ENCODE results near the gene F2. TPM values are rescaled to one million over a fixed set of nuclear protein-coding genes. Genes with fewer than 3 reads are reported as not detected.
A peak's percentile ranks its signal among the peaks of the same experiment; 100 is the strongest.

Gene F2
- total and polyA plus RNA-seq, 2 experiments from 2014 or later: not detected

DNA sequence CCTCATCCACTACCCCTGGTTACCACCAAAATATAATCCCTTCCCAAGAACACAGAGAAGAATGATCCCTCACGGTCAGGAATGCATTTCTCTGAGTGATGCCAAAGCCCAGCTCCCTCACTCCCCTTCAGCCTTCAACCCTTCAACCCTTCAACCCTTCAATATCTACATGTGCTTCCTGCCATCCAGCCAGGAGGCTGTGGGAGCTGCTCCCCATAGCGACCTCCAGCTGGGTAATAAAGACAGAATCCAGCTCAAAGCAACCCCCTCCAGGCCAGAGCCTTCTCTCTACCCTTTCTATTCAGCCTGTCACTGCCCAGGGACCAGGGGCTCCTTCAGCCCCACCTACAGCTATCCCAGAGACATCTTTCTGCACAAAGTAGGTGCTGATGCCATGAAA is 21.3 kb upstream of the F2 start:
- Histone ChIP-seq H3K27ac (peak overlapping the region; percentile 38), H3K9me2 (ENCODE audit: insufficient read depth) (no peaks in the 10 kb centered on the region), H3K9me3 (ENCODE audit: low read depth) (no peaks in the 10 kb centered on the region), H3K27me3 (replicated peaks; ENCODE audit: insufficient read depth) (no peaks in the 10 kb centered on the region), H3K36me3 (ENCODE audit: low read depth) (peaks cover 10% of the 10 kb centered on the region; the same call in 1 of the 2 replicates), H3K4me3 (peak overlapping the region; percentile 18; the same call in 1 of the 2 replicates), H4K20me1 (ENCODE audit: insufficient read depth) (no peaks in the 10 kb centered on the region), H3K4me1 (ENCODE audit: insufficient read depth) (peaks cover 34% of the 10 kb centered on the region), H3K9ac (peak overlapping the region; percentile 50), H2AFZ (no peak overlapping the region), H3F3A (ENCODE audit: insufficient read depth) (peaks cover 7% of the 10 kb centered on the region; the same call in 1 of the 2 replicates), H3K79me2 (ENCODE audit: insufficient read depth) (peaks cover 91% of the 10 kb centered on the region), H3K4me2 (ENCODE audit: unreplicated experiment) (peak overlapping the region; percentile 90)
- no peak for DNase-seq
- 28 to 38% methylated on average over 2 of the region's 2 CpGs for WGBS, 2 experiments (ENCODE audit: low coverage in 1 of 2, low lambda C conversion rate in 2 of 2, missing lambda C conversion rate in 2 of 2)
- in situ Hi-C loops (cut with MboI): no loop called here
- no peak for TF ChIP-seq EZH2 (IDR thresholded peaks at IDR 0.05; ENCODE audit: insufficient read depth, poor library complexity, severe bottlenecking)
- TF ChIP-seq EZH2phosphoT487 (IDR thresholded peaks at IDR 0.05; ENCODE audit: insufficient read depth, low read depth): no peak

DNA sequence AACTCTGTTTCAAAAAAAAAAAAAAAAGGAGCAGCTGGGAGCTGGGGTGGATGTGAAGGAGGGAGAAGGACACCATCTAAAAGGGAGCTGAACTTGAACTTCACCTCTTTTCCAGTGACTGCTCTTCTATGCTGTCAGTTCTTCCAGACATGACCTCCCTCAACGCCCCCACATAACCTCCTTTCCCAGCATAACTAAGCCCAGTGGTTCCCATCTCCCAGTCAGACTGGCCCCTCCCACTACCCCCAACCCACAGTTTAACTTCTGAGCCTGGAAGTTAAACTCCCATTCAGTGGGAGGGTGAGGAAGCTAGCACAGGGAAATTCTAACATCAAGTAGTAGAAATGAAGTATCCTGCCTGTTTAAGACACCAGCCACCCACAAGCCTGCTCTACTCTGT is 20.4 kb upstream of the F2 start:
- in situ Hi-C loops (cut with MboI): no loop called here
- Histone ChIP-seq H2AFZ (no peak overlapping the region), H3K4me1 (ENCODE audit: insufficient read depth) (peaks cover 34% of the 10 kb centered on the region), H3K9me3 (ENCODE audit: low read depth) (no peaks in the 10 kb centered on the region), H3K79me2 (ENCODE audit: insufficient read depth) (peaks cover 93% of the 10 kb centered on the region), H3K4me3 (peak overlapping the region; percentile 88), H3K9ac (peak overlapping the region; percentile 92; the same call in 1 of the 2 replicates), H3F3A (ENCODE audit: insufficient read depth) (peaks cover 7% of the 10 kb centered on the region; the same call in 1 of the 2 replicates), H3K27ac (peak overlapping the region; percentile 94; the same call in 1 of the 2 replicates), H3K27me3 (replicated peaks; ENCODE audit: insufficient read depth) (no peaks in the 10 kb centered on the region), H3K9me2 (ENCODE audit: insufficient read depth) (no peaks in the 10 kb centered on the region), H4K20me1 (ENCODE audit: insufficient read depth) (no peaks in the 10 kb centered on the region), H3K4me2 (ENCODE audit: unreplicated experiment) (peak overlapping the region; percentile 90), H3K36me3 (ENCODE audit: low read depth) (peaks cover 10% of the 10 kb centered on the region; the same call in 1 of the 2 replicates)
- TF ChIP-seq EZH2 (IDR thresholded peaks at IDR 0.05; ENCODE audit: insufficient read depth, poor library complexity, severe bottlenecking): no peak
- no peak for TF ChIP-seq EZH2phosphoT487 (IDR thresholded peaks at IDR 0.05; ENCODE audit: insufficient read depth, low read depth)
- WGBS, 2 experiments (ENCODE audit: low coverage in 1 of 2, low lambda C conversion rate in 2 of 2, missing lambda C conversion rate in 2 of 2): 11 to 22% methylated on average over 1 of the region's 1 CpG
- no peak for DNase-seq

DNA sequence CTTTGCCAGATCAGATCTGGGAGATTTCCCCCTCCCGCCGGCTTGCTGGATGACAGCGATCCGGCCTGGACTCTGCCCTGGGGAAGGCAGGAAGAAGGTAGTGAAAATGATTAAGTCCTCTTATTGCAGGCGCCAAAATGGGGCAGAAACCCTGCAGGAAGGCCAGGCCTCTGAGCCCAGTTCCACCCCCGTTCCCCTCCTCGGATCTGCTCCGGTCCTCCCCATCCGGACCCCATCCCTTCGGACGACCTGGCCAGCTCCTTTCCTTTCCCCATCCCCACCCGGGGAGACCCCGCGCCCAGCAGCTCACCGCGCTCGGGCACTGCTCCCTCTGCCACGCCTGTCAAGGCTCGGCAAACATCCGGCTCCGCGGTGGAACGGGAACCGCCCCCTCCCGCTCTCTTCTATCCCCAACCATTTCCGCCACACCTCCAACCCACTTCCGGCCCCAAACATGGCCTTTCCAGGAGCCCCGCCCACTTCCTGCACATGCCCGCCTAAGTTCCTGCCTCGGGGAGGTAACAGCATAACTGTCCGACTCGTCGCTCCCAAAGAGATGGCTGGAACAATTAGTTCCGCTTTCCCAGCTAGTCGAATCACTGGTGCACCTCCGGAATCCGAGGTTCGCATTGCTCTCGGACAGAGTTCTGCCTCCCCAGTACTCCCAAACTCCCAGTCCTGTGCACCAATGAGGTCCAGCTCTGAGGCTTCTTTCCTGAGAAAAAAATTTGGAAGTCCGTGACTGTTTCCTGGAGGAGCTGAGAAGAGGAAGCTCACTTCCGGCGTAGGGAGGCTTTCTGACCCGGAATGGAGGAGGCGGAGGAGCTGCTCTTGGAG is 18.6 kb upstream of the F2 start, which contains the start of the genes ARHGAP1 and ZNF408:
TSS of gene ARHGAP1 (minus strand) at position 379 of the 837 bp plus-strand sequence. CDS start 4,512 bp downstream, outside the sequence.
TSS of gene ZNF408 (plus strand) at position 791 of the 837 bp plus-strand sequence. CDS start at position 808, 17 bp downstream.
- Histone ChIP-seq H3K4me3 (peak within 1 kb of the TSS; percentile 88), H3K9ac (peak within 1 kb of the TSS; percentile 92), H4K20me1 (ENCODE audit: insufficient read depth) (no peaks in the 10 kb centered on the region), H3K4me2 (ENCODE audit: unreplicated experiment) (peak within 1 kb of the TSS; percentile 92), H3K36me3 (ENCODE audit: low read depth) (peaks cover 8% of the 10 kb centered on the region; the same call in 1 of the 2 replicates), H3K27me3 (replicated peaks; ENCODE audit: insufficient read depth) (no peaks in the 10 kb centered on the region), H2AFZ (peak within 1 kb of the TSS; percentile 94), H3K9me2 (ENCODE audit: insufficient read depth) (no peaks in the 10 kb centered on the region), H3K4me1 (ENCODE audit: insufficient read depth) (peaks cover 34% of the 10 kb centered on the region), H3K27ac (peak within 1 kb of the TSS; percentile 94), H3K9me3 (ENCODE audit: low read depth) (no peaks in the 10 kb centered on the region), H3K79me2 (ENCODE audit: insufficient read depth) (peaks cover 89% of the 10 kb centered on the region), H3F3A (ENCODE audit: insufficient read depth) (peaks cover 7% of the 10 kb centered on the region; the same call in 1 of the 2 replicates)
- 1 to 2% methylated on average over 42 to 44 of the region's 44 CpGs for WGBS, 2 experiments (ENCODE audit: low coverage in 1 of 2, low lambda C conversion rate in 2 of 2, missing lambda C conversion rate in 2 of 2)
- DNase-seq: peak; percentile 100
- in situ Hi-C loops (cut with MboI): no loop called here
- no peak for TF ChIP-seq EZH2 (IDR thresholded peaks at IDR 0.05; ENCODE audit: insufficient read depth, poor library complexity, severe bottlenecking)

DNA sequence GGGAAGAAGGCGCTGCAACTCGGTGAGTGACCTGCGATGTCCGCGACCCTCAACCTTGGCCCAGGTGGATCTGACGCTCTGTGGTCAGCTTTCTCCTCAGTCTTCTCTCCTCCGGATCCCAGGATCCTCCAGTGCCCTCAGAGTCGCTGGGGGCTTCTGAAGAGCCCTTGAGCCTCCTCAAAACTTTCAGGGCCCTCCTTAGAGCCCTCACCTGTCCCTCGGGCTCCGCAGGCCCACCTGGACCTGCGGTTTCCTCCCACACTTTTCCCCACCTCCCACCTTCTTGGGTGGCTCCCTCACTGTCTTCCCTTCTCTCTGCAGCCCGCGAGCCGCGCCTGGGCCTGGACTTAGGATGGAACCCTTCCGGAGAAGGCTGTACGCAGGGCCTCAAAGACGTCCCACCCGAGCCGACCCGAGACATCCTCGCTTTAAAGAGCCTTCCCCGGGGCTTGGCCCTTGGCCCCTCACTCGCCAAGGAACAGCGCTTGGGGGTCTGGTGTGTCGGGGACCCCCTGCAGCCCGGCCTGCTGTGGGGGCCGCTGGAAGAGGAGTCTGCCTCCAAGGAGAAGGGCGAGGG is 17.8 kb upstream of the F2 start:
- 1 to 2% methylated on average over 28 to 29 of the region's 29 CpGs for WGBS, 2 experiments (ENCODE audit: low coverage in 1 of 2, low lambda C conversion rate in 2 of 2, missing lambda C conversion rate in 2 of 2)
- peak overlapping the region; percentile 94 for H2AFZ ChIP-seq
- in situ Hi-C loops (cut with MboI): no loop called here
- H3K9me2 ChIP-seq (ENCODE audit: insufficient read depth): no peaks in the 10 kb centered on the region
- H4K20me1 ChIP-seq (ENCODE audit: insufficient read depth): no peaks in the 10 kb centered on the region
- H3K27ac ChIP-seq: peak overlapping the region; percentile 94
- TF ChIP-seq EZH2phosphoT487 (IDR thresholded peaks at IDR 0.05; ENCODE audit: insufficient read depth, low read depth): no peak
- TF ChIP-seq EZH2 (IDR thresholded peaks at IDR 0.05; ENCODE audit: insufficient read depth, poor library complexity, severe bottlenecking): no peak
- peak overlapping the region; percentile 92 for H3K9ac ChIP-seq
- peak overlapping the region; percentile 92 for H3K4me2 ChIP-seq (ENCODE audit: unreplicated experiment)
- H3F3A ChIP-seq (ENCODE audit: insufficient read depth): peaks cover 7% of the 10 kb centered on the region; the same call in 1 of the 2 replicates
- H3K4me1 ChIP-seq (ENCODE audit: insufficient read depth): peaks cover 34% of the 10 kb centered on the region
- H3K36me3 ChIP-seq (ENCODE audit: low read depth): peaks cover 14% of the 10 kb centered on the region; the same call in 1 of the 2 replicates
- peak overlapping the region; percentile 88 for H3K4me3 ChIP-seq
- H3K9me3 ChIP-seq (ENCODE audit: low read depth): no peaks in the 10 kb centered on the region
- peak; percentile 38 for DNase-seq
- H3K27me3 ChIP-seq (replicated peaks; ENCODE audit: insufficient read depth): no peaks in the 10 kb centered on the region
- peaks cover 89% of the 10 kb centered on the region for H3K79me2 ChIP-seq (ENCODE audit: insufficient read depth)
